HG03159 (cell line): ENCODE data around the gene MARCHF6.
A peak's percentile ranks its signal among the peaks of the same experiment; 100 is the strongest.
"Not testable (repeated sequence)": the region's sequence is repeated elsewhere in the genome, so short reads cannot be mapped to it uniquely, and the experiment has no call there.

Experiments used
- ATAC-seq: cut with Tn5 transposase; IDR thresholded peaks from one replicate; pipeline ENCODE4 v1.9.1; 2021; ENCODE audit warnings: mild to moderate bottlenecking, moderate library complexity; ENCODE audit not compliant: unreplicated experiment

The MARCHF6 gene

DNA sequence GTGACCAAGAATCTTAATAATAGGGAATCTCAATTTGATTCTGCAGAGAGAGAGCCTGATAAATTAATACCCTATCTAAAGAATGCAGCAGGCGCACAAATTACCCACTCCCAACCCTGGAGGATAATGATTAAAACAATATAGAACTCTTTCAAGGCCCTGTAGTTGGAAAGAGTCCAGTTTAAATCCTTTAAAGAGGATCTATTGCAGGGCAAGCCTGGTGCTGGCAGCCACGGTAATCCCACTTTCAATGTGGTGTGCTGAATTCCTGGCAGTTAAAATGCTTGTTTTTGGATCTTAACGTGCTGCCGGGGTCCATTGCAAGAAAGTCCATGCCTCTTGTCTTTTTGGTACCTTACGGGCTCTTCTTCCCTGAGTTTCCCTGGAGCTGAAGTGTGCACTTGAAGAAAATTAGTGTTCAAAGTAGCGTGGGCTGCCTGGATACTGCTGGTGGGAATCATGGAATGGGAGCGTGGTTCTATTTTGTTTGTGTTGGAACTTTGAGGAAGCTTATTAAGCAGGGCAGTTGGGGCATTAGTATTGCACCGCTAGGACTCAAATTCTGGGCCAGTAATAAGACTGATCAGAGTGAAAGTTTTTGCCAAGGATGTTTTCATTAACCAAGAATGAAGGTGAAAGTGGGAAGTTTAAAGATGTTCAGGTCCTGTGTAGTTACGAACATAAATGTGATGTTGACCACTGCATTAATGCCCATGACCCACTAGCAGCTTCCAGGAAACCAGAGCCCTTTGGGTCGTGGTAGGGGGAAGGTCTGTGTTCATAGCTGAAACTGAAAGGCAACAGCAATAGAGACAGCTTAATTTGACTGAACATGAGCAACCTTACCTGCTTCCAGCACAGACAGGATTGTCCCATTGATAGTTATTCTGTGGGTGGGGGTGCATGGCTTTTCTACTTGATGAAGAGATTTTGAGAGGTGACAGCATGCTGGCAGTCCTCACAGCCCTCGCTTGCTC, 20.8 kb downstream of the MARCHF6 start:
- no peak for ATAC-seq

DNA sequence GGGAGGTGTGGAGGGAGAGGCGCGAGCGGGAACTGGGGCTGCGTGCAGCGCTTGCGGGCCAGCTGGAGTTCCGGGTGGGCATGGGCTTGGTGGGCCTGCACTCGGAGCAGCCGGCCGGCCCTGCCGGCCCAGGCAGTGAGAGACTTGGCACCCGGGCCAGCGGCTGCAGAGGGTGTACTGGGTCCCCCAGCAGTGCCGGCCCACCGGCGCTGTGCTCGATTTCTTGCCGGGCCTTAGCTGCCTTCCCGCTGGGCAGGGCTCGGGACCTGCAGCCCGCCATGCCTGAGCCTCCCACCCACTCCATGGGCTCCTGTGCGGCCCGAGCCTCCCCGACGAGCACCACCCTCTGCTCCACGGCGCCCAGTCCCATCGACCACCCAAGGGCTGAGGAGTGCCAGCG, 21.7 kb downstream of the MARCHF6 start:
- not testable (repeated sequence) for ATAC-seq

DNA sequence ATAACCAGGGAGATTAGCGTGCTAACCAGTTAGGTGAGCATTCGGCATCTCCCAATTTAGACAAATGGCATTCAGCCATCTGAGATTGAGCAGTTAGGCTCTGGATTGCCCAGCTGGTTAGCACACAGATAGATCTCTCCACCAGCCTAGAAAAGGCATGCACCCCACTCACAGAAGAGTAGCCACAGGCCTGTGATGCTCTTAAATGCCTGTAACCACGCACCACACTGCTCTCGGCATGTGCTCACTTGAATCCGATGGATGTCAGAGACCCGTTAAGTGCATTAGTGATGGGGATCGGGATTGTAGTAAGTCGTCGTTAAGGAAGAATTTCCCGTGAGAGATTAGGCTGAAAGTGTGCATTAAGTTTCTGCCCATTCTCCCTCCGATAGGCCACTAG, 23.0 kb downstream of the MARCHF6 start:
- ATAC-seq: no peak

DNA sequence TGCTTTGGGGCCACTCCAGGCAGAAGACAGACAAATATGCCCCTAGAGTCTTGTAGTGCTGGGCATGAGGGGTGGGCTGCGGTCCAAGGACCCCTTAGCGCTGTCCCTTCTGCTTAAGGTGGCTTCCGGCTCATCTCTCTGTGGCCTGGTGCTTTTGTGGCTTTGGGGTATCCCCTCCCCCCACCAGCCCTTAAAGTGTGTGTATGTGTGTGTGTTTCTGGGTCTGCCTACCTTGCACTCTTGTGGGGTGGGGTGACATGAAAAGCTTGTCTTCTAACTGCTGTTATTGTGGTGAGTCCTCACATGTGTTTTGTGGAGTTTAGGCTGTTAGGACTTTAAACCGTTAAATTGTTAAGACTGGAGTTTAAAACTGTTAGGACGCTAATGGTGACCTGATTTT, 23.6 kb downstream of the MARCHF6 start:
- ATAC-seq: no peak

DNA sequence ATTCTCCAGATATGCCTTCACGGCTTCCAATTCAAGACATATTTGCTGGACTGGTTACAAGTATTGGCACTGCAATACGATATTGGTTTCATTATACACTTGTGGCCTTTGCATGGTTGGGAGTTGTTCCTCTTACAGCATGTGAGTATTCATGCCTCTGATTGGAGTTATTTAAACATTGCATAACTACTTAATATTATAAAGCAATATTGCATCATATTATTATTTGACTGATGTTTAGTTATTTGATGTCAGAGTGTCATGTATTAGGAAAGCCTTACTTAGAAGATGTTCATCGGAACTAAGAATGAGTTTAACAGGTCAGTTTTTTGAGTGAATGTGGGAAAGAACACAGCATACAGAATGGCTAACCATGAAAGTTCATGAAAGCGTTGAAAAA, 28.3 kb downstream of the MARCHF6 start:
- no peak for ATAC-seq

DNA sequence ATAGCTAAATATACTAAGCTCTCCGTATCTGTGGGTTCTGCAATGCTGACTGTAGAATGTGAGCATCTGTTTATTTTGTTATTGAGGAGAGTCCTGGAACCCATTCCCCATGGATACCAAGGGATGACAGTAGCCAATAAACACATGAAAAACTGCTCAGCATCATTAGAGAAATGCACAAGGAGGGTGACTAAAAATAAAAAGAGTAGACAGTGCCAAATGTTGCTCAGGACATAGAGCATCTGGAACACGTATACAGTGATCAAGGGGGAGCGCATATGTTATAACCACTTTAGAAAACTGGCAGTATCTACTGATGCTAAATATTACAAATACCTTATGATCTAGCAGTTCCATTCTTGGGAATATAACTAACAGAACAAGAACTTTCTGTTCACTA, 31.0 kb downstream of the MARCHF6 start:
- no peak for ATAC-seq

DNA sequence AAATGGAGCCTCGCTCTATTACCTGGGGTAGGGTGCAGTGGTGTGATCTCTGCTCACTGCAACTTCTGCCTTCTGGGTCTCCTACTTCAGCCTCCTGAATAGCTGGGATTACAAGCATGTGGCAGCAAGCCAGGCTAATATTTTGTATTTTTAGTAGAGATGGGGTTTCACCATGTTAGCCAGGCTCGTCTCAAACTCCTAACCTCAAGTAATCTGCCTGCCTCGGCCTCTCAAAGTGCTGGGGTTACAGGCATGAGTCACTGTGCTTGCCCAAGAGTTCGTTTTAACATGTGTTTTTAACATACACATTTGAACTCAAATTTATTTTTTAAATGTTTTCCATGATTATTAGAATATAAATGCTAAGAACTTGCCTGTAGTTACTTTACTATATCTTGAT, 34.2 kb downstream of the MARCHF6 start:
- ATAC-seq: no peak

DNA sequence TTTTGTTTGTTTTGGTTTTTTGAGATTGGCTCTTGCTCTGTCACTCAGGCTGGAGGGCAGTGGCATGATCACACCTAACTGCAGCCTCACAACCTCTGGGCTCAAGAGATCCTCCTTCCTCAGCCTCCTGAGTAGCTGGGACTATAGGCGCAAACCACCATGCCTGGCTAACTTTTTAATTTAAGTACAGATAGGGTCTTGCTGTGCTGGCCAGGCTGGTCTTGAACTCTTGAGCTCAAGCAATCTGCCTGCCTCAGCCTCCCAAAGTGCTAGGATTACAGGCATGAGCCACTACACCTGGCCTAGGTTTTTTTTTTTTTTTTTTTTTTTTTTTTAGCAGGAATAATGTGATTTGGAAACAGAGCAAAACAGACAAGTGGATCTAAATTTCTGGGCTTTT, 37.6 kb downstream of the MARCHF6 start:
- ATAC-seq: no peak

DNA sequence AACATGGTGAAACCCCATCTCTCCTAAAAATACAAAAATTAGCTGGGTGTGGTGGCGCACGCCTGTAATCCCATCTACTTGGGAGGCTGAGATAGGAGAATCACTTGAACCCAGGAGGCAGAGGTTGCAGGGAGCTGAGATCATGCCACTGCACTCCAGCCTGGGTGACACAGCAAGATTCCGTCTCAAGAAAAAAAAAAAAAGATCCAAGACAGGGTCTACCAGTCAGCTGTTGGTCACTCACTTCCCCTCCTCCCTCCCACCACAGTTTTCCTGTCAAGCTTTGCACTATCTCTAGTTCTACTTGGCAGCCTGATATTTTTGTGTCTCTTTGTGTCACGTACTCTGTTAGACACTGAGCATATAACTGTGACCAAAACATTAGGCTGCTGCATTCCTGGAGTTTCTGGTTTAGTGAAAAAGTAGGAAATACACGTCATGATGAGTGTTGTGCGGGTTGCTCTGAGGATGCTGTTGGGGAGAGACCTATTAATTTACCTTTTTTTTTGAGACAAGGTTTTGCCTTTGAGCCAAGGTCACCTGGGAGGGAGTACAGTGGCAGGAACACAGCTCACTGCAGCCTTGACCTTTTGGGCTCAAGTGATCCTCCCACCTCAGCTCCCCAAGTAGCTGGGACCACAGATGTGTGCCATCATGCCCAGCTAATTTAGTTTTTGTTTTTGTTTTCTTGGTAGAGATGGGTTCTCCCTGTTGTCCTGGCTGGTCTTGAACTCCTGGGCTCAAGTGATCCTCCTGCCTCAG, 39.3 kb downstream of the MARCHF6 start:
- not testable (repeated sequence) for ATAC-seq

DNA sequence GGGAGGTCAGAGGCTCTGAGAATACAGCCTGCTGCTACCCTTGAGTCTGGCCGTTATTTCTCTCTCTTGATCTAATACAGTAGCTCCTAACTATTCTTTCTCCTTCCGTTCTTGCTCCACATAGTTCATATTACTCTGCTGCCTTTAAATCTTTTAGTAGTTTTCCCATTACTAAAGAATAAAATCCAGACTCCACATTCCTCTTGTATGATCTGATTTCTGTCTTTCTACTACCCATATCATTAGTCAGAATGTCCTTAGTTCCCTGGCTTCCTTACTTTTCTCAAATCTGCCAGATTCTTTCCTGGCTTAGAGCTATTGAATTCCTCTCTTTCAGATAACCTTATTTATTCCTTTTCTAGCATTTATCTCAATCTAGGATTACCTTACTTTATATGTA, 40.0 kb downstream of the MARCHF6 start:
- ATAC-seq: no peak

DNA sequence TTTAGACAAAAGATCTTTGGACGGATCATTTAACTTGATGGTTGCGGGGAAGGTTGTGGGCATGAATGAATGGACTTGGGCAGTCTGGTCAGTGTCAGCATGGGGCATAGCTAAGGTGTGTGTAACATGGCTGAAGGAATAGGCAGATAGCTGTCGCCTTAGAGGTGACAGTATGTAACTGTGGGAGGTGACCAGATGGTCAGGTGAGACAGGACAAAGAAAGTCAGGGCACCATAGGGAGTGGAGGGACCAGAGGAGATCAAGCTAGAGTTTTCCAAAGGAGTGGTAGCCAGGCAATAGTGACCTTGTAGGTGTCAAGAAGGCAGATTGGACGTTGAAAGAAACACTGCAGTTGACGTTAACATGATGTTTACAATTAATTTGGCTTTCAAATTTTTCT, 43.1 kb downstream of the MARCHF6 start:
- ATAC-seq: no peak

DNA sequence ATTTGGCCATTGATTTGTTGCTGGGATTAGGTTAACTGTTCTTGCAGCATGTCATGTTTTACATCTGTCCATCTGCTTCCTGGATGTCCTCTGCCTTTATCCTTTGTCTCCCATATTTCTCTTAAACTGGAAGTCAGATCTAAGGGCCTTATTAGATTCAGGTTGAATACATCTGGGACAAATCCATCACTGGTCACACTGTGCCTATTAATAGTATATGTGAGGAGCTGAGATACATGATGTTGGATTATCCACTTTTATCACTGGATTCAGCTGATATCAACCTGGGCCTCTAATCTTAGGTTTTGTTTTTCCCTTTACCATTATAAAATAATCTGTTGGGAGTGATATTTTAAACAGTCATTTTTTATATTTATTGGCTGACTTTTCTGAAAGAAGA, 46.3 kb downstream of the MARCHF6 start:
- no peak for ATAC-seq

DNA sequence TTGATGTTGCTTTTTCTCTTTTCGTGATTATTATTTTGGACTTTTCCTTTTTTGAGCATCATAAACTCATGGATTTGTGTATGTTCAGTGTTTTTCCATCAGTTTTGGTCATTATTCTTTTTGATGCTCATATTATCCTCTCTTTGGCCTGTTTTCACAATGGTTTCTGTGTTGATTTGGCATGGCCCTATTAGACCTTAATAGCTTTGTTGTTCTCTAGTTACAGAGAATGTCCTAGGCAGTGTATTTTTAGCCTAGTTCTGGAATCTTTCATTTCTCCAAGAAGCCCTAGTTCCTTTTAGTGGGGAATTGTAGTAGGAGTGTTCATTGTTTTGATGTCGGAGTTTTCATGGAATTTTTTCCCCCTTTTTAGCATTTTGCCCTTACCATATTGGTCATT, 46.9 kb downstream of the MARCHF6 start:
- no peak for ATAC-seq

DNA sequence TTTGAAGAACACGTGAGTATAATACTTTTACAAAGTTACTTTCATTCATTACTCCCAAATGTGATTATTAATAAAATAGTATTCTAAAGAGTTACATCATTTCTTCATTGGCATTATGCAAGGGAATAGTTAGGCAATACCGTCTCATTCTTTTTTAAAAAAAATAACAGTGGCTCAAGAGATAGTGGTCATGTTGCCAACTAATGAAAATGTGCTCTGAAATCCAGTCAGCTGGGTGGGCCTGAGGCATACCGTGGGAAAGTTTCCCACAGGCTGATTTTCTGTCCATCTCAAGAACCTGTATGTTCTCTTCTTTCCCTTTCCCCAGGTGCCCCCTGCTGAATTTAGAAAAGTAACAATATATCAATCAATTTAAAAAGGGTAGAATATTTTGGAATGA, 47.3 kb downstream of the MARCHF6 start:
- no peak for ATAC-seq

DNA sequence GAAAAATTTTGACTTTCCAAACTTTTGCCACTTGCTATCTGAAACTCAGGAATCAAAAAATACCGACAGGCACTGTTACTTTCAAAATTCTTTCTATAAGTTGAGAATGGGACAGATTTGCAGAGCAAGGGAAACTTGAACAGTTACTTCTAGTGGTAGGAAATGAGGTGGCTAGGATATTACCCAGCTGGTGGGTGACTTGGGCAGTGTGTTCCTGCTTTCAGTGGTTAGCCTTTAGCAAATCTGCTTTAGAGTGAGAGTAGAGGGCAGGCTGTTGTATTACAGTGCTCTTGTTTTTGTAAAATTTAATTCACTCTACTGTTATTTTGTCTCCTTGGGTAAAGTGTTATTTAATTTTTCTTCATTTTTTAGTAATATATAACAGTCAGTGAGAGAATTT, 48.0 kb downstream of the MARCHF6 start:
- ATAC-seq: peak; percentile 62
